OCI-LY1 (cell line): ENCODE data around the gene SDCBP2.

Source experiments
- H2AFZ ChIP-seq: fragments of 200-600 bp; sonication (generic), shearing (Covaris generic); 2 replicates; pipeline ENCODE4 v1.6.0; 2014; ENCODE audit warnings: antibody characterized with exemption, mild to moderate bottlenecking, low read length
- H3F3A ChIP-seq: fragments of 200-600 bp; sonication (generic), shearing (Covaris generic); 2 replicates; pipeline ENCODE4 v1.6.0; 2014; ENCODE audit warnings: mild to moderate bottlenecking, antibody characterized with exemption, low read length, moderate library complexity; ENCODE audit not compliant: insufficient read depth
- H3K27ac ChIP-seq: fragments of 200-600 bp; sonication (generic); 2 replicates; pipeline ENCODE4 v1.5.1; 2014; ENCODE audit warnings: low read length, mixed run types, mild to moderate bottlenecking, low read depth; ENCODE audit not compliant: poor library complexity, severe bottlenecking
- H3K27me3 ChIP-seq: fragments of 200-600 bp; sonication (generic); 2 replicates; pipeline ENCODE4 v1.6.0; 2014; ENCODE audit warnings: antibody characterized with exemption, mild to moderate bottlenecking, low read length, moderate library complexity; ENCODE audit not compliant: insufficient read depth
- H3K36me3 ChIP-seq: fragments of 200-600 bp; sonication (generic); 2 replicates; pipeline ENCODE4 v1.6.1; 2014; ENCODE audit warnings: mild to moderate bottlenecking, antibody characterized with exemption, low read length, moderate library complexity, mixed read lengths; ENCODE audit not compliant: insufficient read depth
- H3K4me1 ChIP-seq: fragments of 200-600 bp; sonication (generic); 2 replicates; pipeline ENCODE4 v1.5.1; 2014; ENCODE audit warnings: mild to moderate bottlenecking, low read length, moderate library complexity; ENCODE audit not compliant: insufficient read depth, severe bottlenecking
- H3K4me2 ChIP-seq: fragments of 200-600 bp; sonication (generic), shearing (Covaris generic); 2 replicates; pipeline ENCODE4 v1.6.1; 2014; ENCODE audit warnings: low read length
- H3K4me3 ChIP-seq: fragments of 200-600 bp; sonication (generic); 2 replicates; pipeline ENCODE4 v1.5.1; 2014; ENCODE audit warnings: low read length, low read depth, mild to moderate bottlenecking, mixed read lengths; ENCODE audit not compliant: poor library complexity, severe bottlenecking
- H3K79me2 ChIP-seq: fragments of 200-600 bp; shearing (Covaris generic); 2 replicates; pipeline ENCODE4 v1.6.1; 2016; ENCODE audit warnings: mixed run types, low read length, mixed read lengths; ENCODE audit not compliant: insufficient read depth
- H3K9ac ChIP-seq: fragments of 200-600 bp; sonication (generic), shearing (Covaris generic); 2 replicates; pipeline ENCODE4 v1.6.1; 2014; ENCODE audit warnings: mild to moderate bottlenecking, low read length, mixed read lengths
- H3K9me2 ChIP-seq: fragments of 200-600 bp; sonication (generic), shearing (Covaris generic); 2 replicates; pipeline ENCODE4 v1.6.1; 2014; ENCODE audit warnings: low read depth, mild to moderate bottlenecking, low read length, mixed read lengths
- H3K9me3 ChIP-seq: fragments of 200-600 bp; shearing (Covaris generic); 2 replicates; pipeline ENCODE4 v1.6.1; 2014; ENCODE audit warnings: low read length, mixed read lengths
- H4K20me1 ChIP-seq: fragments of 200-600 bp; sonication (generic), shearing (Covaris generic); 2 replicates; pipeline ENCODE4 v1.6.0; 2016; ENCODE audit warnings: mild to moderate bottlenecking, low read length; ENCODE audit not compliant: insufficient read depth
- EZH2 ChIP-seq: fragments of 200-600 bp; sonication (generic), shearing (Covaris generic); IDR thresholded peaks from 2 replicates; pipeline ENCODE4 v1.8.0; 2017; ENCODE audit warnings: borderline replicate concordance, mixed run types, mild to moderate bottlenecking, antibody characterized with exemption, low read length, moderate library complexity, mixed read lengths
- TF ChIP-seq, protein P1 (sequence below): fragments of 200-600 bp; sonication (generic), shearing (Covaris generic); IDR thresholded peaks from 2 replicates; pipeline ENCODE4 v1.5.1; 2017; ENCODE audit warnings: mild to moderate bottlenecking, antibody characterized with exemption, low read length, moderate library complexity, mixed read lengths

Gene SDCBP2

DNA sequence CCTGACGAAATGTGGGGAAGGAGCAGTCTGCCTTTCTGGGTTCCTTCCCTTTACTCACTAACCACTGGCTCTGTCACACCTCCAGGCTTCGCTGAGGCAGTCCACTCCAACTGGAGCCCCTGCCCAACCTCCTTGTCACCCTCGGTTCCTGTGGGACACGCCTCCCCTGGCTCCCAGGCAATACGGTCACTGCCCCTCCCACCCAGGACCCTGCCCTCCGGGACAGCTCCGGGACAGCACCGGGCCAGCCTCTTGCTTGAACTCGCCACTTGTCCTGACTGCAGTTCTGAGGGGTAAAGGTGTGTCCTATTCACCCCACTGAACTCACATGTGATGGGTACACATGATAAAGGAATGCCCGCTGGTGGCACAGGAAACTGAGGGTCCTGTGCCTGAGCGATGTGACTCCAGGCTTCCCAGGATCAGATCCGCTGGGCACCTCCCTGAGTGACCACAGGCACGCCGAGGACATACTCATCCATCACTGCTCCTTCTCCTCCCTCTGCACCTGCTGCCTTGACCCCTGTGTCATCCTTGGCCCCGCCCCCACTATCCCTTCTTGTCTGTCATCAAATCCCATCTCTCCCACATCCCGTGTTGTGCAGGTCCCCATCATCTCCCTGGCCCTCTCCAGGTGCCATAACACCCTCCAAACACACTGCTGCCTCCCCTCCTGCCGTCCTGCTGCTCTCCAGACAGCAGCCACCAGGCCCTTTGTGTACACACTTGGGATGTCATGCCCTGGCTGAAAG, 7.9 kb downstream of the SDCBP2 start:
- no peak overlapping the region for H2AFZ ChIP-seq
- no peaks in the 10 kb centered on the region for H4K20me1 ChIP-seq
- no peak overlapping the region for H3K4me3 ChIP-seq
- no peaks in the 10 kb centered on the region for H3K9me2 ChIP-seq
- H3K9me3 ChIP-seq: no peaks in the 10 kb centered on the region
- H3K27ac ChIP-seq: no peak overlapping the region
- TF ChIP-seq, protein P1, sequence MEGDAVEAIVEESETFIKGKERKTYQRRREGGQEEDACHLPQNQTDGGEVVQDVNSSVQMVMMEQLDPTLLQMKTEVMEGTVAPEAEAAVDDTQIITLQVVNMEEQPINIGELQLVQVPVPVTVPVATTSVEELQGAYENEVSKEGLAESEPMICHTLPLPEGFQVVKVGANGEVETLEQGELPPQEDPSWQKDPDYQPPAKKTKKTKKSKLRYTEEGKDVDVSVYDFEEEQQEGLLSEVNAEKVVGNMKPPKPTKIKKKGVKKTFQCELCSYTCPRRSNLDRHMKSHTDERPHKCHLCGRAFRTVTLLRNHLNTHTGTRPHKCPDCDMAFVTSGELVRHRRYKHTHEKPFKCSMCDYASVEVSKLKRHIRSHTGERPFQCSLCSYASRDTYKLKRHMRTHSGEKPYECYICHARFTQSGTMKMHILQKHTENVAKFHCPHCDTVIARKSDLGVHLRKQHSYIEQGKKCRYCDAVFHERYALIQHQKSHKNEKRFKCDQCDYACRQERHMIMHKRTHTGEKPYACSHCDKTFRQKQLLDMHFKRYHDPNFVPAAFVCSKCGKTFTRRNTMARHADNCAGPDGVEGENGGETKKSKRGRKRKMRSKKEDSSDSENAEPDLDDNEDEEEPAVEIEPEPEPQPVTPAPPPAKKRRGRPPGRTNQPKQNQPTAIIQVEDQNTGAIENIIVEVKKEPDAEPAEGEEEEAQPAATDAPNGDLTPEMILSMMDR: no peak
- no peak for TF ChIP-seq EZH2
- H3K79me2 ChIP-seq: peaks cover 8% of the 10 kb centered on the region
- peaks cover 13% of the 10 kb centered on the region for H3K4me1 ChIP-seq
- no peaks in the 10 kb centered on the region for H3K36me3 ChIP-seq
- H3K9ac ChIP-seq: no peak overlapping the region
- no peak overlapping the region for H3K4me2 ChIP-seq
- H3K27me3 ChIP-seq: no peaks in the 10 kb centered on the region
- no peaks in the 10 kb centered on the region for H3F3A ChIP-seq

DNA sequence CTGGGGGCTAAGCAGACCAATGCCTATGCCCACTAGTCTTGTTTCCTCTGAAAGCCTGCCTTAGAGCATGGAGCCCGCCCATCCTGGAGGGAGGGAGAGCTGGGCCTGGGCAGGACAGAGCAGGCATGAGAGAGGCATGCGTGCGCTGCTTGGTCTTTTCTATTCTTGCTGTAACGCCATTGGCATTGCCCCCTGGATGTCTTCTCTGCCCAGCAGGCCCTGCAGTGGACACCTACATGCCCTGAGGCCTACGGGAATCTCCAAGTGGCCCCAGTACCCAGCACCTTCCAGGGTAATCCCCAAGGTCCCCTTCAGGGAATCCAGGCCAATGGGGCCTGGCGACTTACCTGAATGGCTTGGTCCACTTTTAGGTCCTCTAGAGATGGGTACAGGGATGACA, 8.9 kb downstream of the SDCBP2 start:
- no peaks in the 10 kb centered on the region for H3K79me2 ChIP-seq

DNA sequence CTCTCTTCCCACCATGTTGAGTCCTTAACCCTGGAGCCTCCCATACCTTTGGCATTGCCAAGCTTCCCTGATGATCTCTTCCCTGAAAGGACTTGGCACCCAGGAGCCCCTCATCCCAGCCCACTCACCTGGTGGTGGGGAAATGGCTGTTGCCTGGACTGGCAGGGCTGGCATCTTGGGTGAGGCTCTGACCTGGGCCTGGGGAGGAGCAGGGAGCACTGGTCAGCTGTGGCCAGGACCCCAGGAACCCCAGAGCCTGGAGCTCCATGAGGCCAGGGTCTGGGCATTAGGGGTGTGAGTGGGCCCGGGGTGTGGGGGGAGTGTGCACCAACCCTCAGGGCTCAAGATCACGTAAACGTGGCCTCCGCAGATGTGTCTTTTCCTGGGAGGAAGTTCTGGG, 9.5 kb downstream of the SDCBP2 start:
- Histone ChIP-seq H3K36me3 (no peaks in the 10 kb centered on the region), H3K27me3 (no peaks in the 10 kb centered on the region), H4K20me1 (no peaks in the 10 kb centered on the region), H3K4me3 (no peak overlapping the region), H3K9me2 (no peaks in the 10 kb centered on the region), H3K79me2 (no peaks in the 10 kb centered on the region), H3F3A (no peaks in the 10 kb centered on the region), H3K9ac (no peak overlapping the region), H3K4me1 (peaks cover 4% of the 10 kb centered on the region), H3K9me3 (no peaks in the 10 kb centered on the region), H3K27ac (no peak overlapping the region), H2AFZ (no peak overlapping the region), H3K4me2 (no peak overlapping the region)
- TF ChIP-seq, protein P1: no peak
- TF ChIP-seq EZH2: no peak

More for the DNA sequence above, 8.9 kb downstream of the SDCBP2 start:
- Histone ChIP-seq H3K4me2 (no peak overlapping the region), H3K36me3 (no peaks in the 10 kb centered on the region), H4K20me1 (no peaks in the 10 kb centered on the region), H3F3A (no peaks in the 10 kb centered on the region), H3K27ac (no peak overlapping the region), H3K9me2 (no peaks in the 10 kb centered on the region), H3K27me3 (no peaks in the 10 kb centered on the region), H3K9me3 (no peaks in the 10 kb centered on the region), H3K4me3 (no peak overlapping the region), H3K9ac (no peak overlapping the region), H3K4me1 (peaks cover 10% of the 10 kb centered on the region), H2AFZ (no peak overlapping the region)
- TF ChIP-seq, protein P1: no peak
- TF ChIP-seq EZH2: no peak
